ENCODE measurements around the gene ADGRE2.
"Not testable (repeated sequence)": the region's sequence is repeated elsewhere in the genome, so short reads cannot be mapped to it uniquely, and the experiment has no call there.

- not testable (repeated sequence) for TF ChIP-seq CTCF (conservative IDR thresholded peaks at IDR 0.05 in 1 of 2, IDR thresholded peaks at IDR 0.05 in 1 of 2; ENCODE audit: low read depth in 1 of 2, low read length in 2 of 2); EZH2 (IDR thresholded peaks at IDR 0.05; ENCODE audit: low read length, missing control alignments)
Observed at GRCh38 chr19:14780622-14781225, 2.4 kb upstream of the ADGRE2 start.
